Heart left ventricle (tissue), 13 donors: ENCODE results near the gene FADS2.

ENCODE experiments used
- POLR2A ChIP-seq, 2 donors: fragments of 450-650 bp; IDR thresholded peaks; one replicate each; pipeline ENCODE4 v1.6.1; 2017; ENCODE audit warnings: antibody characterized with exemption in 2 of 2, mild to moderate bottlenecking in 2 of 2, moderate library complexity in 2 of 2
- TF ChIP-seq, protein P1 (sequence below), 12 donors: fragments of 200-600 bp; sonication (generic) in 4 of 12; IDR thresholded peaks; one replicate each; pipeline versions ENCODE4 v1.5.0 to v1.8.0; 2018 to 2022; ENCODE audit warnings: antibody characterized with exemption in 12 of 12, mild to moderate bottlenecking in 5 of 12
- donor health status: ischemic (EF 13 %, LVEDD 7.1; RV severe dilation, severe dysfunction).
- donor health status: DM: no; HTN: yes; CAD: no.
- donor health status: DM: no; HTN: no; CAD: no.
- donor health status: ischemic (EF 25% LVEDD 6.9; RV normal size, moderate dysfunction).
- donor health status: ischemic (EF 25% LVEDD 5.7; RV mildly dilated, moderate dysfunction).
- donor health status: ischemic (EF 35%, LVEDD 5.7; RV mildly dilated, moderate dysfunction).
- donor health status: nonischemic (EF 11% LVEDD 7.7; RV severe dilation, severe dysfunction).
- donor health status: DM: yes; HTN: yes; CAD: no.
- donor health status: PGD.
- donor health status: ischemic (EF 29% LVEDD 5.4; RV normal size, mild dysfunction).
- donor health status: nonischemic (EF 23%, LVEDD 6.1; RV moderate dilation, normal function).

DNA sequence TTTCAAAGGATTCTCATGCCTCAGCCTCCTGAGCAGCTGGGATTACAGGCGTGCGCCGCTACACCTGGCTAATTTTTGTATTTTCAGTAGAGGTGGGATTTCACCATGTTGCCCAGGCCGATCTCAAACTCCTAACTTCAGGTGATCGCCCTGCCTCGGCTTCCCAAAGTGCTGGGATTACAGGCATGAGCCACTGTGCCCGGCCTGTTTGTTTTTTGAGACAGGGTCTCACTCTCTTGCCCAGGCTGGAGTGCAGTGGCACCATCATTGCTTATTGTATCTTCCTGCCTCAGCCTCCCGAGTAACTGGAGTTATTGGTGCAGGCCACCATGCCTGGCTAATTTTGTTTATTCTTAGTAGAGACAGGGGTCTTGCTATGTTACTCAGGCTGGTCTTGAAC, 8.1 kb downstream of the FADS2 start:
- TF ChIP-seq, protein P1, sequence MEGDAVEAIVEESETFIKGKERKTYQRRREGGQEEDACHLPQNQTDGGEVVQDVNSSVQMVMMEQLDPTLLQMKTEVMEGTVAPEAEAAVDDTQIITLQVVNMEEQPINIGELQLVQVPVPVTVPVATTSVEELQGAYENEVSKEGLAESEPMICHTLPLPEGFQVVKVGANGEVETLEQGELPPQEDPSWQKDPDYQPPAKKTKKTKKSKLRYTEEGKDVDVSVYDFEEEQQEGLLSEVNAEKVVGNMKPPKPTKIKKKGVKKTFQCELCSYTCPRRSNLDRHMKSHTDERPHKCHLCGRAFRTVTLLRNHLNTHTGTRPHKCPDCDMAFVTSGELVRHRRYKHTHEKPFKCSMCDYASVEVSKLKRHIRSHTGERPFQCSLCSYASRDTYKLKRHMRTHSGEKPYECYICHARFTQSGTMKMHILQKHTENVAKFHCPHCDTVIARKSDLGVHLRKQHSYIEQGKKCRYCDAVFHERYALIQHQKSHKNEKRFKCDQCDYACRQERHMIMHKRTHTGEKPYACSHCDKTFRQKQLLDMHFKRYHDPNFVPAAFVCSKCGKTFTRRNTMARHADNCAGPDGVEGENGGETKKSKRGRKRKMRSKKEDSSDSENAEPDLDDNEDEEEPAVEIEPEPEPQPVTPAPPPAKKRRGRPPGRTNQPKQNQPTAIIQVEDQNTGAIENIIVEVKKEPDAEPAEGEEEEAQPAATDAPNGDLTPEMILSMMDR (IDR thresholded peaks at IDR 0.05) = no peak
- no peak for TF ChIP-seq POLR2A (IDR thresholded peaks at IDR 0.05)
